Measurements from ENCODE around the gene NACC2.

DNA sequence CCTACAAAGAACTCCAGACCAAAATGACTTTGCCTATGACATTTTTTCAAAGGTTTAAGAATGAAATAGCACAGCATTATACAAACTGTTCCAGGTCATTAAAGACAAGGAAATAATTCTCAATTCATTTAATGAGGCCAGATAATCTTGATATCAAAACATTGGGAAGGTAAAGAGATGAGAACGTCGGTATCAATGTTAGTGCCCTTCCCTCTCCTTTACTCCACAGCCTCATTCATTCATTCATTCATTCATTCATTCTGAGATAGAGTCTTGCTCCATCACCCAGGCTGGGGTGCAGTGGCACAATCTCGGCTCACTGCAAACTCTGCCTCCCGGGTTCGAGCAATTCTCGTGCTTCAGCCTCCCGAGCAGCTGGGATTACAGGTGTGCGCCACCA is 64.0 kb downstream of the NACC2 start:
- TF ChIP-seq, protein P1, sequence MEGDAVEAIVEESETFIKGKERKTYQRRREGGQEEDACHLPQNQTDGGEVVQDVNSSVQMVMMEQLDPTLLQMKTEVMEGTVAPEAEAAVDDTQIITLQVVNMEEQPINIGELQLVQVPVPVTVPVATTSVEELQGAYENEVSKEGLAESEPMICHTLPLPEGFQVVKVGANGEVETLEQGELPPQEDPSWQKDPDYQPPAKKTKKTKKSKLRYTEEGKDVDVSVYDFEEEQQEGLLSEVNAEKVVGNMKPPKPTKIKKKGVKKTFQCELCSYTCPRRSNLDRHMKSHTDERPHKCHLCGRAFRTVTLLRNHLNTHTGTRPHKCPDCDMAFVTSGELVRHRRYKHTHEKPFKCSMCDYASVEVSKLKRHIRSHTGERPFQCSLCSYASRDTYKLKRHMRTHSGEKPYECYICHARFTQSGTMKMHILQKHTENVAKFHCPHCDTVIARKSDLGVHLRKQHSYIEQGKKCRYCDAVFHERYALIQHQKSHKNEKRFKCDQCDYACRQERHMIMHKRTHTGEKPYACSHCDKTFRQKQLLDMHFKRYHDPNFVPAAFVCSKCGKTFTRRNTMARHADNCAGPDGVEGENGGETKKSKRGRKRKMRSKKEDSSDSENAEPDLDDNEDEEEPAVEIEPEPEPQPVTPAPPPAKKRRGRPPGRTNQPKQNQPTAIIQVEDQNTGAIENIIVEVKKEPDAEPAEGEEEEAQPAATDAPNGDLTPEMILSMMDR (IDR thresholded peaks at IDR 0.05 in 4 of 5, conservative IDR thresholded peaks at IDR 0.05 in 1 of 5), result no peak
- no peak for TF ChIP-seq POLR2A (IDR thresholded peaks at IDR 0.05)

Measured in gastrocnemius medialis (tissue), 4 donors.